H1 (cell line): ENCODE measurements around the gene ADK. TPM values are rescaled to one million over a fixed set of nuclear protein-coding genes. Genes with fewer than 3 reads are reported as not detected.

Source experiments
- CTCF ChIA-PET: fragments of 300-600 bp; sonication (Branson Sonifier 250); formaldehyde crosslinking; loops from one replicate; lab custom pipeline; 2021; ENCODE audit not compliant: partially characterized antibody; lab: Charles Lee
- POLR2A ChIA-PET: fragments of 300-600 bp; sonication (Branson Sonifier 250); formaldehyde crosslinking; loops from one replicate; lab custom pipeline; 2021; ENCODE audit warnings: inconsistent platforms; ENCODE audit not compliant: partially characterized antibody; lab: Charles Lee
- DNase-seq, 2 experiments: peaks; one replicate each; pipeline versions ENCODE4 v3.0.0 to v3.0.0-alpha.2; 2010 to 2022; ENCODE audit warnings: low spot score in 2 of 2, low read depth in 1 of 2, mixed read lengths in 1 of 2
- FAIRE-seq: peaks from 2 replicates; lab custom pipeline; 2011; peaks lifted over from hg19 to GRCh38; lab: Jason Lieb, UNC
- H2AFZ ChIP-seq: 2 replicates; pipeline ENCODE4 v1.8.1; 2012; ENCODE audit warnings: low read length, inconsistent platforms
- H2AK5ac ChIP-seq: 2 replicates; pipeline ENCODE4 v1.6.1; 2013; ENCODE audit warnings: low read depth, low read length
- H2BK120ac ChIP-seq: replicated peaks from 2 replicates; pipeline ENCODE3; 2013; ENCODE audit warnings: low read depth, low read length, inconsistent platforms
- H2BK12ac ChIP-seq: 2 replicates; pipeline ENCODE4 v1.6.1; 2013; ENCODE audit warnings: low read depth, low read length
- H2BK15ac ChIP-seq: 2 replicates; pipeline ENCODE4 v1.6.1; 2013; ENCODE audit warnings: low read length
- H2BK20ac ChIP-seq: 2 replicates; pipeline ENCODE4 v1.6.1; 2013; ENCODE audit warnings: low read length
- H2BK5ac ChIP-seq: 2 replicates; pipeline ENCODE4 v1.6.1; 2013; ENCODE audit warnings: low read depth, low read length
- H3K14ac ChIP-seq: 2 replicates; pipeline ENCODE4 v1.6.1; 2013; ENCODE audit warnings: inconsistent platforms; ENCODE audit not compliant: insufficient read length
- H3K18ac ChIP-seq: 2 replicates; pipeline ENCODE4 v1.6.1; 2013; ENCODE audit warnings: low read length; ENCODE audit errors: extremely low read depth
- H3K23ac ChIP-seq: 2 replicates; pipeline ENCODE4 v1.6.1; 2013; ENCODE audit warnings: inconsistent platforms; ENCODE audit not compliant: insufficient read length
- H3K23me2 ChIP-seq: 2 replicates; pipeline ENCODE4 v1.6.1; 2013; ENCODE audit warnings: low read depth, low read length
- H3K27ac ChIP-seq: 2 replicates; pipeline ENCODE4 v1.6.1; 2011; ENCODE audit warnings: low read depth, low read length, inconsistent platforms
- H3K27me3 ChIP-seq, 4 experiments: replicated peaks in 1 of 4; 1 replicate in 1 of 4; 2 replicates in 3 of 4; pipeline versions ENCODE4 v1.6.1 to v1.8.1; 2011 to 2013; ENCODE audit warnings: low read length in 3 of 4, mild to moderate bottlenecking in 3 of 4, inconsistent platforms in 2 of 4, mixed read lengths in 2 of 4, moderate library complexity in 1 of 4; ENCODE audit not compliant: control insufficient read depth in 3 of 4, insufficient read depth in 3 of 4; ENCODE audit errors: extremely low read depth in 1 of 4
- H3K36me3 ChIP-seq, 4 experiments: 2 replicates each; pipeline versions ENCODE4 v1.6.1 to v1.8.1; 2011 to 2013; ENCODE audit warnings: mild to moderate bottlenecking in 4 of 4, low read length in 3 of 4, moderate library complexity in 2 of 4, control low read depth in 1 of 4, inconsistent platforms in 1 of 4; ENCODE audit not compliant: insufficient read depth in 4 of 4, control insufficient read depth in 2 of 4
- H3K4ac ChIP-seq: replicated peaks from 2 replicates; pipeline ENCODE3; 2013; ENCODE audit warnings: low read length, low read depth, mixed read lengths, inconsistent platforms; ENCODE audit not compliant: insufficient read length
- H3K4me1 ChIP-seq, 4 experiments: replicated peaks in 1 of 4; 1 replicate in 1 of 4; 2 replicates in 3 of 4; pipeline versions ENCODE4 v1.6.1 to v1.8.1; 2011 to 2013; ENCODE audit warnings: low read length in 3 of 4, inconsistent platforms in 2 of 4, mixed read lengths in 1 of 4; ENCODE audit not compliant: insufficient read depth in 4 of 4, control insufficient read depth in 3 of 4
- H3K4me2 ChIP-seq, 2 experiments: 2 replicates each; pipeline versions ENCODE4 v1.6.1 to v1.8.1; 2011 to 2013; ENCODE audit warnings: low read depth in 2 of 2, low read length in 2 of 2, control low read depth in 1 of 2, inconsistent platforms in 1 of 2, mild to moderate bottlenecking in 1 of 2; ENCODE audit not compliant: insufficient read depth in 1 of 2
- H3K4me3 ChIP-seq, 4 experiments: fragments of 200-600, 300-600 bp in 1 of 4; sonication (generic), shearing (Covaris generic), sonication (Bioruptor Twin) in 1 of 4; 2 replicates each; pipeline versions ENCODE4 v1.5.1 to v1.8.1; 2011 to 2016; ENCODE audit warnings: low read length in 4 of 4, low read depth in 3 of 4, control low read depth in 2 of 4, inconsistent platforms in 2 of 4, mild to moderate bottlenecking in 2 of 4, mixed read lengths in 1 of 4, moderate library complexity in 1 of 4; ENCODE audit not compliant: insufficient read depth in 2 of 4; ENCODE audit errors: extremely low read depth in 1 of 4
- H3K56ac ChIP-seq: replicated peaks from 2 replicates; pipeline ENCODE3; 2013; ENCODE audit warnings: low read depth, mild to moderate bottlenecking, mixed read lengths, low read length, inconsistent platforms; ENCODE audit not compliant: insufficient read length
- H3K79me1 ChIP-seq: 2 replicates; pipeline ENCODE4 v1.6.1; 2013; ENCODE audit warnings: low read depth, low read length, control low read depth
- H3K79me2 ChIP-seq, 2 experiments: 2 replicates each; pipeline versions ENCODE4 v1.6.1 to v1.8.1; 2012 to 2013; ENCODE audit warnings: low read length in 2 of 2, mild to moderate bottlenecking in 2 of 2, inconsistent platforms in 1 of 2; ENCODE audit not compliant: insufficient read depth in 2 of 2, control insufficient read depth in 1 of 2
- H3K9ac ChIP-seq, 4 experiments: replicated peaks in 1 of 4; 1 replicate in 1 of 4; 2 replicates in 3 of 4; pipeline versions ENCODE4 v1.6.1 to v1.8.1; 2011 to 2013; ENCODE audit warnings: low read depth in 3 of 4, low read length in 3 of 4, control low read depth in 2 of 4, mild to moderate bottlenecking in 2 of 4, moderate library complexity in 2 of 4, inconsistent platforms in 1 of 4; ENCODE audit errors: extremely low read depth in 1 of 4
- H3K9me3 ChIP-seq, 2 experiments: 2 replicates each; pipeline versions ENCODE4 v1.6.1 to v1.8.1; 2012 to 2013; ENCODE audit warnings: mild to moderate bottlenecking in 2 of 2, moderate library complexity in 2 of 2, control low read depth in 1 of 2, inconsistent platforms in 1 of 2, low read depth in 1 of 2, low read length in 1 of 2, mixed read lengths in 1 of 2; ENCODE audit not compliant: insufficient read depth in 2 of 2
- H4K20me1 ChIP-seq, 2 experiments: replicated peaks in 1 of 2; 2 replicates each; pipeline versions ENCODE3 to v1.8.1; 2011 to 2013; ENCODE audit warnings: inconsistent platforms in 2 of 2, low read length in 2 of 2, mild to moderate bottlenecking in 1 of 2; ENCODE audit not compliant: insufficient read depth in 2 of 2, control insufficient read depth in 1 of 2
- H4K5ac ChIP-seq: 2 replicates; pipeline ENCODE4 v1.6.1; 2013; ENCODE audit warnings: low read length, low read depth, mixed read lengths, inconsistent platforms; ENCODE audit not compliant: insufficient read length
- H4K8ac ChIP-seq: 2 replicates; pipeline ENCODE4 v1.8.0; 2013; ENCODE audit warnings: mild to moderate bottlenecking, moderate library complexity, low read length, inconsistent platforms; ENCODE audit not compliant: insufficient read depth; ENCODE audit errors: extremely low read depth
- H4K91ac ChIP-seq: replicated peaks from 2 replicates; pipeline ENCODE3; 2013; ENCODE audit warnings: low read length, mixed read lengths, inconsistent platforms; ENCODE audit not compliant: insufficient read length
- BACH1 ChIP-seq: IDR thresholded peaks from 2 replicates; pipeline ENCODE4 v1.6.1; 2012; ENCODE audit warnings: low read length, improper control_type of control experiment
- BRCA1 ChIP-seq: IDR thresholded peaks from 2 replicates; pipeline ENCODE4 v1.6.1; 2012; ENCODE audit warnings: low read depth, low read length, improper control_type of control experiment
- CBX5 ChIP-seq: fragments of 300-800, 300-1000 bp; sonication (generic); IDR thresholded peaks from 2 replicates; pipeline ENCODE4 v1.7.1; 2016; ENCODE audit warnings: antibody characterized with exemption, low read length, low read depth
- CHD1 ChIP-seq: IDR thresholded peaks from 2 replicates; pipeline ENCODE4 v1.6.1; 2012; ENCODE audit warnings: low read depth, low read length, improper control_type of control experiment
- CHD2 ChIP-seq: IDR thresholded peaks from 2 replicates; pipeline ENCODE4 v1.6.1; 2012; ENCODE audit warnings: low read length, improper control_type of control experiment
- E2F6 ChIP-seq: IDR thresholded peaks from 2 replicates; pipeline ENCODE4 v1.6.1; 2012; ENCODE audit warnings: inconsistent platforms
- KDM1A ChIP-seq: fragments of 200-600, 300-600 bp; sonication (generic); IDR thresholded peaks from 2 replicates; pipeline ENCODE4 v1.7.1; 2016; ENCODE audit warnings: mild to moderate bottlenecking, low read length, borderline replicate concordance
- PHF8 ChIP-seq: fragments of 200-600 bp; sonication (generic); conservative IDR thresholded peaks from 2 replicates; pipeline ENCODE4 v1.7.1; 2012; ENCODE audit warnings: low read depth, mild to moderate bottlenecking, inconsistent platforms, low read length, moderate library complexity
- RNF2 ChIP-seq: fragments of 200-900, 300-1000 bp; sonication (generic); IDR thresholded peaks from 2 replicates; pipeline ENCODE4 v1.7.1; 2016; ENCODE audit warnings: borderline replicate concordance, low read depth, mild to moderate bottlenecking, antibody characterized with exemption, low read length; ENCODE audit not compliant: poor library complexity, severe bottlenecking; ENCODE audit errors: missing control alignments
- SIX5 ChIP-seq: IDR thresholded peaks from 2 replicates; pipeline ENCODE4 v1.6.1; 2011; ENCODE audit warnings: mild to moderate bottlenecking, low read depth, low read length
- SP1 ChIP-seq: IDR thresholded peaks from 2 replicates; pipeline ENCODE4 v1.6.1; 2011; ENCODE audit warnings: low read depth, low read length
- TAF7 ChIP-seq: optimal IDR thresholded peaks from 2 replicates; pipeline ENCODE3; 2011; ENCODE audit warnings: low read depth, mild to moderate bottlenecking, inconsistent platforms, low read length, moderate library complexity, borderline replicate concordance
- TCF12 ChIP-seq: IDR thresholded peaks from 2 replicates; pipeline ENCODE4 v1.6.1; 2011; ENCODE audit warnings: low read depth, mild to moderate bottlenecking, low read length
- TEAD4 ChIP-seq: IDR thresholded peaks from 2 replicates; pipeline ENCODE4 v1.6.1; 2012; ENCODE audit warnings: low read depth, low read length, inconsistent platforms, mixed read lengths
- USF2 ChIP-seq: IDR thresholded peaks from 2 replicates; pipeline ENCODE4 v1.6.1; 2011; ENCODE audit warnings: low read length, improper control_type of control experiment
- polyA plus RNA-seq, 7 experiments: library from polyadenylated mRNA; depleted of rRNA in 3 of 7; stranded (reverse) in 5 of 7; unstranded in 2 of 7; fragments of >200 nt in 5 of 7; fragments of 200-250 nt in 2 of 7; gene quantifications; 1 replicate in 5 of 7; 2 replicates in 1 of 7; 4 replicates in 1 of 7; pipeline versions ENCODE4 v1.2.1 to v1.2.3, GENCODE V29; 2011 to 2013; ENCODE audit warnings: missing spikeins in 2 of 7, mixed read lengths in 2 of 7
- total RNA-seq: library from RNA; stranded (reverse); fragmentation: NEBNext Ultra II Directional; extraction: Animal tissue kit (Norgen Biotek cat#: 25700); gene quantifications from 2 replicates; pipeline ENCODE4 v1.2.1, GENCODE V29; 2021

ADK gene
- total and polyA plus RNA-seq, 2 of the 8 experiments (the other 6 are each of a cell fraction or from before 2014, with no cell fraction given) = 12.3 to 42.4 TPM

GRCh38 chr10:74322565-74322964 is 171.5 kb downstream of the ADK start:
- Histone ChIP-seq H2AK5ac (no peak overlapping the region), H4K8ac (no peak overlapping the region), H4K20me1 (no peaks in the 10 kb centered on the region), H3K79me1 (no peaks in the 10 kb centered on the region), H4K5ac (no peak overlapping the region), H3K36me3 (no peaks in the 10 kb centered on the region), H2BK5ac (no peak overlapping the region), H3K4me1 (no peaks in the 10 kb centered on the region), H3K27ac (no peak overlapping the region), H3K4me2 (no peak overlapping the region), H2BK12ac (no peak overlapping the region), H3K27me3 (no peaks in the 10 kb centered on the region), H2AFZ (no peak overlapping the region), H3K23ac (no peak overlapping the region), H2BK15ac (no peak overlapping the region), H3K9me3 (no peaks in the 10 kb centered on the region), H3K18ac (no peak overlapping the region), H3K79me2 (no peaks in the 10 kb centered on the region; a peak in 1 of 4 replicates), H3K4ac (no peak overlapping the region), H3K23me2 (no peaks in the 10 kb centered on the region), H2BK20ac (no peak overlapping the region), H3K14ac (no peak overlapping the region), H3K4me3 (no peak overlapping the region), H3K56ac (no peak overlapping the region), H3K9ac (no peak overlapping the region), H4K91ac (no peak overlapping the region), H2BK120ac (no peak overlapping the region)
- ChIA-PET POLR2A (no interaction called here), CTCF (interaction anchor here (0.7 kb wide), 1 partner anchor 132 kb away, joined by 3 read pairs; no protein-coding TSS in a partner anchor)
- no peak for FAIRE-seq
- no peak for DNase-seq
- TF ChIP-seq CHD2 (no peak), PHF8 (no peak), BACH1 (no peak), CHD1 (no peak), TAF7 (no peak), CBX5 (no peak), SIX5 (no peak), SP1 (no peak), TCF12 (no peak), TEAD4 (no peak), RNF2 (no peak), E2F6 (no peak), KDM1A (no peak), USF2 (no peak), BRCA1 (no peak)
